GM18907 (cell line): ENCODE results near the gene TRAF4.
"Not testable (repeated sequence)": the region's sequence is repeated elsewhere in the genome, so short reads cannot be mapped to it uniquely, and the experiment has no call there.

ENCODE experiments used
- ATAC-seq: cut with Tn5 transposase; IDR thresholded peaks from one replicate; pipeline ENCODE4 v1.9.1; 2021; ENCODE audit warnings: mild to moderate bottlenecking, moderate library complexity; ENCODE audit not compliant: unreplicated experiment

TRAF4 gene

DNA sequence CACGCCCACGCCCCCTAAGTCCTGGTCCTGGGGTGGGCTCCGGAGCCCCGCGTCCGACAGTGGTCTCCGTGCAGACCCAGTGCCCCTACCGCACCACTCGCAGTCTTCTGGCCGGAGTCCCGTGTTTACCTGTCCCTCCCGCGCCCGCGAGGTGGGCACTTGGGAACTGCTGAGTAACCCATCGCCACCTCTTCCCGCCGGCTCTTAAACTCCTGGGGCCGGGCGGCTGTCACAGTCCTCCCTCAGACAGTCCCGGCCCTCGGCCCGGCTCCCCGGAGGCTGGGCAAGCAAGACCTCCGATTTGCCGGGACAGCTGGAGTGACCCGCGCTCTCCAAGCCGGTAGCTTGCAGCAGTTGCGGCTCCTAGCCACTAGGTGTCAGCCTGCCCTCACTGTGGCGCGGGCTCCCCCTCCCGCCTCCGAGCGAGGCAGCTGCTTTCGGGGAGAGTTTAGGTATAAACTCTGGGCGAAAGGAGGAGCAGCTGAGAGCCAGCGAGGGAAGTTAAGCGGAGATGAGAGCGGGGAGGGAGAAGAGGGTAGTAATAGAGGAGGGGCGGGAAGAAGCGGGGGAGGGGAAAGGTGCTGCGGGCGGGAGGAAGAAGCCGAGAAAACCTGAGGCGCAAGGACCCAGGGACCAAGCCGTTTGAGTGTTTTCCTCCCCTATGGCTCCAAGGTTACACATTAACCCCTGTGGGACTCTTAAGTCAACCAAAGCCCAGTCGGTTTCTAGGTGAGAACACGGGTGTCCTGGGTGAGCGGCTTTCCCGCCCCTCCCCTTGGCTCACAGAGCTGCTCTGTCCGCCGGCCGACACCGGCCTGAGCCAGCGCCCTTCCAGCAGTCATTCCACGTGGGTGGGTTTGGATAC lies 17.0 kb upstream of the TRAF4 start:
- ATAC-seq, result peak; percentile 46

DNA sequence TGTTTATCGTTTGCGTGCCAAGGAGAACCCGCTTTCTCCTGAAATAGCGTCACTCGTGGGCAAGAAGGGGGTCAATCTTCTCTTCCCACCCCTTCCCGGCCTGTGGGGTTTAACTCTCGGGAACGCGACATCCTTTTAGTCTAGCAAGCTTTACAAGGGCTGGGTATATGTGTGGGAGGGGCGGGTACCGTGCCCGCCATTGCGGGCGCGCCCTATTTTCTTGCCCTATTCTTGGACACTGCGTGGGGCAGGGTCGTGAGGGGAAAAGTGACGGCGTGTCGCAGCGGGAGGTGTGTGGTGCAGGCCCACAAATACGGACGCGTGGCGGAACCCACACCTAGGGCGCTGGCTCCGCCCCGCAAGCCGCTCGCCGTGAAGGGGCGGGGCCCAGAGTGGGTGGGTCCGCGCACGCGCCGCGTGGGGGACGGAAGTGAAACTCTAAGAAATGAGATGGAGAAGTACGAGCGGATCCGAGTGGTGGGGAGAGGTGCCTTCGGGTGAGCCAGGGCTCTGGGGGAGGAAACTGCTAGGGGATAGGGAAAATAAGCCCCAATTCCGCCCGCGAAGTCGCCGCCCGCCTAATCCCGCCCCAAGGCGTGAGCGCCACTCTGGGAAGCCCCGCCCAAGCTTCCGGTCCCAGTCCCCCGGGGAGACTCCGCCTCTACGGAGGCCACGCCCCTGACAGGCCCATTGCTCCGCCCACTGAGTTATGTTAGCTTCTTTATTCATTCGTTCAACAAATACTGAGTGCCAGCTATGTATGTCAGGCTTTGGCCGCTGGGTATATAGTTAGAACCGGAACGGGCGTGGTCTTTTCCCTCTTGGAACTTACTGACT lies 15.2 kb upstream of the TRAF4 start, which contains the start of gene NEK8:
TSS of gene NEK8 (plus strand) at position 425 of the 837 bp plus-strand sequence. CDS start at position 451, 26 bp downstream.
- ATAC-seq, result peak; percentile 39

DNA sequence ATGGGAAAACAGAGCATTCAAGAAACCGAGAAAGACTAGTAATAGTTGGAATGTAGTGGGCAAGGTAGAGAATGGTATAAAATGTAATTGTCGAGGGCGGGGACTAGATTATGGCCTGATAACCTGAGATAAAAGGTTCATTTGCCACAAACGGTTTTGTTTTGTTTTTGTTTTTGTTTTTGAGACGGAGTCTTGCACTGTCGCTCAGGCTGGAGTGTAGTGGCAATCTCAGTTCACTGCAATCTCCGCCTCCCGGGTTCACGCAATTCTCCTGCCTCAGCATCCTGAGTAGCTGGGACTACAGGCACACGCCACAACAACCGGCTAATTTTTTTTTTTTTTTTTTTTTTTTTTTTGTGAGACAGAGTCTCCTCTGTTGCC lies 13.9 kb upstream of the TRAF4 start:
- ATAC-seq, result no peak

DNA sequence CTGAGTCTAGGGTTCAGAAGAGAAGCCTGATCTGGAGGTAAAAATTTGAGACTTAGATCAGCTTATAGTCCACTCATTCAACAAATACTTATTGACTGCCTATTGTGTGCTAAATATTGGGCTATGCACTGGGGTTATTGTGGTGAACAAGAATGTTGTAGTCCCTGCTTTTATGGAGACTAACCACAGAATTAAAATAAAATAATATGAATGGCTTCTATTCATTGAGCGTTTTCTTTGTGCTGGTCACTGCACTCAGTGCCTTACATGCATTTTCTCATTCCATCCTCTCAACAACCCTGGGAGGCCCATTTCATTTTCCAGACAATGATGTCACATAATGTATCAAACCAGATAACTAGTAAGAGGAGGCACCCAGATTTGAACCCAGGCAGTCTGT lies 10.5 kb upstream of the TRAF4 start:
- ATAC-seq, result no peak

DNA sequence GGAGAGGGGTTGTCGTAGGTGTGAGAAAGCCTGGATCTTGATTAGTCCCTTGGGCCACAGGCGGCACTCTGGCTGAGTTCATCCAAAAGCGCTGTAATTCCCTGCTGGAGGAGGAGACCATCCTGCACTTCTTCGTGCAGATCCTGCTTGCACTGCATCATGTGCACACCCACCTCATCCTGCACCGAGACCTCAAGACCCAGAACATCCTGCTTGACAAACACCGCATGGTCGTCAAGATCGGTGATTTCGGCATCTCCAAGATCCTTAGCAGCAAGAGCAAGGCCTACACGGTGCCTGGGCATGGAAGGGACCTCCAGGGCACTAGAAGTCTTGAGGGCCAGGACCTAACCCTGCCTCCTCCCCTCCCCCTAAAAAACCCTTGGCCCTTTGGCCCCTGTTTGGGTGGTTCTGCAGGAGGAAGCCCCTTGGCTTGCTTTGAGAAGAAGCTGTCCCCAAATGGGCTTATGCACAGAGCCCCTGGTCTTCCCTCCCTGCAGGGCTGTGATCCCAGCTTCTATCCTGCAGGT lies 9.0 kb upstream of the TRAF4 start:
- no peak for ATAC-seq

DNA sequence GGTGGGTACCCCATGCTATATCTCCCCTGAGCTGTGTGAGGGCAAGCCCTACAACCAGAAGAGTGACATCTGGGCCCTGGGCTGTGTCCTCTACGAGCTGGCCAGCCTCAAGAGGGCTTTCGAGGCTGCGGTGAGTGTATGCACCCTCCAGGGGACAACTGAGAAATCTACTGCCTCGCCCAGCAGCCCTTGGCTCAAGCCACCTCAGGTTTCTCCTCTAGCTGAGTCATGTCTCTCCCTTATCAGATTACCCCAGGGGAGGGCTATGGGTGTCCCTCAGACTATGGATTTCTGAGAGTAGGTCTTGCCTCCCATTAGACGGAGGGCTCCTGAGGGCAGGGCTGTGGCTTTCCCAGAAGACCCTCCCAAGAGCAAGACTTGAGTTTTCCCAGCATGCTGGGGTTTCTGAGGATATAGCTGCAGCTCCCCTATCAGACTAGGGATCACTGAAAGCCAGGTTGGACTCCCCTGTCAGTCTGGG lies 8.5 kb upstream of the TRAF4 start:
- no peak for ATAC-seq

DNA sequence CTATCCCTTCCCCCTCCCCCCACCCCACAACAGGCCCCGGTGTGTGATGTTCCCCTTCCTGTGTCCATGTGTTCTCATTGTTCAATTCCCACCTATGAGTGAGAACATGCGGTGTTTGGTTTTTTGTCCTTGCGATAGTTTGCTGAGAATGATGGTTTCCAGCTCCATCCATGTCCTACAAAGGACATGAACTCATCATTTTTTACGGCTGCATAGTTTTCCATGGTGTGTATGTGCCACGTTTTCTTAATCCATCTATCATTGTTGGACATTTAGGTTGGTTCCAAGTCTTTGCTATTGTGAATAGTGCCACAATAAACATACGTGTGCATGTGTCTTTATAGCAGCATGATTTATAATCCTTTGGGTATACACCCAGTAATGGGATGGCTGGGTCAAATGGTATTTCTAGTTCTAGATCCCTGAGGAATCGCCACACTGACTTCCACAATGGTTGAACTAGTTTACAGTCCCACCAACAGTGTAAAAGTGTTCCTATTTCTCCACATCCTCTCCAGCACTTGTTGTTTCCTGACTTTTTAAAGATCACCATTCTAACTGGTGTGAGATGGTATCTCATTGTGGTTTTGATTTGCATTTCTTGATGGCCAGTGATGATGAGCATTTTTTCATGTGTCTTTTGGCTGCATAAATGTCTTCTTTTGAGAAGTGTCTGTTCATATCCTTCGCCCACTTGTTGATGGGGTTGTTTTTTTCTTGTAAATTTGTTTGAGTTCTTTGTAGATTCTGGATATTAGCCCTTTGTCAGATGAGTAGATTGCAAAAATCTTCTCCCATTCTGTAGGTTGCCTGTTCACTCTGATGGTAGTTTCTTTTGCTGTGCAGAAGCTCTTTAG lies 7.7 kb upstream of the TRAF4 start:
- not testable (repeated sequence) for ATAC-seq

DNA sequence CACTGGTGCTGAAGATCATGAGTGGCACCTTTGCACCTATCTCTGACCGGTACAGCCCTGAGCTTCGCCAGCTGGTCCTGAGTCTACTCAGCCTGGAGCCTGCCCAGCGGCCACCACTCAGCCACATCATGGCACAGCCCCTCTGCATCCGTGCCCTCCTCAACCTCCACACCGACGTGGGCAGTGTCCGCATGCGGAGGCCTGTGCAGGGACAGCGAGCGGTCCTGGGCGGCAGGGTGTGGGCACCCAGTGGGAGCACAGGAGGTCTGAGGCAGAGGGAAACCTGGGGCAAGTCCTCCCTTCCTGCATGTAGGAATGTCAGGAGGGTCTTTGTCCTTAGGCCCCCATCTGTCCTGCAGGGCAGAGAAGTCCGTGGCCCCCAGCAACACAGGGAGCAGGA lies 6.5 kb upstream of the TRAF4 start:
- no peak for ATAC-seq

DNA sequence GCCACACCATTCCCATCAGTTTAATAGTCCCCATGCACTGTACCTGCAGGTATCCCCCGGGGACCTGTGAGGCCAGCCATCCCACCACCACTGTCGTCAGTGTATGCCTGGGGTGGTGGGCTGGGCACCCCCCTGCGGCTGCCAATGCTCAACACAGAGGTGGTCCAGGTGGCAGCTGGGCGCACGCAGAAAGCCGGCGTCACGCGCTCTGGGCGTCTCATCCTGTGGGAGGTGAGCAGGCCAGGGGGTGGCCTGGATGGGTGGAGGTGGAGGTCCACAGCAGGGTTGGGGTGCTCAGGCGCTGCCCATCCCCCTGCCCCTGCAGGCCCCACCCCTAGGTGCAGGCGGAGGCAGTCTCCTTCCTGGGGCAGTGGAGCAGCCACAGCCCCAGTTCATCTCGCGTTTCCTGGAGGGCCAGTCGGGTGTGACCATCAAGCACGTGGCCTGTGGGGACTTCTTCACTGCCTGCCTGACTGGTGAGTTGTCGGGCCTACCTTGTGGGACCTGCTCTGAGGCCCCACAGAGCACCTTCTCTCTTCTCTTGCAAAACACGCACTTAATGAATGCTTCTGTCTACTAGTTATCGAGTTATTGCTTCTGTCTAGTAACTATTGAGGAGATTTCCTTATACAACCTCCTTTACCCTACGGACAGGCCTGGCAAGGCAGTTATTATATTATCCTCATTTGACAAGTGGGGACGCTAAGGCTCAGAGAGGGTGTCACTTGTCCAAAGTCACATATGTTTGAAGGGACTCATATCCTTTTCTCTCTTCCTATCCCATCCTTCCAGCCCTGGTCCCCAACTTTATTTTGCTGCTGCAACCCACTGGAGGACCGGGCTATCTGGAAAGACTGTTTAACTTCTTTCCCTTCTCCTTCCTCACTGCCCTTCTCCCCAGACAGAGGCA lies 5.8 kb upstream of the TRAF4 start:
- ATAC-seq, result peak; percentile 54

DNA sequence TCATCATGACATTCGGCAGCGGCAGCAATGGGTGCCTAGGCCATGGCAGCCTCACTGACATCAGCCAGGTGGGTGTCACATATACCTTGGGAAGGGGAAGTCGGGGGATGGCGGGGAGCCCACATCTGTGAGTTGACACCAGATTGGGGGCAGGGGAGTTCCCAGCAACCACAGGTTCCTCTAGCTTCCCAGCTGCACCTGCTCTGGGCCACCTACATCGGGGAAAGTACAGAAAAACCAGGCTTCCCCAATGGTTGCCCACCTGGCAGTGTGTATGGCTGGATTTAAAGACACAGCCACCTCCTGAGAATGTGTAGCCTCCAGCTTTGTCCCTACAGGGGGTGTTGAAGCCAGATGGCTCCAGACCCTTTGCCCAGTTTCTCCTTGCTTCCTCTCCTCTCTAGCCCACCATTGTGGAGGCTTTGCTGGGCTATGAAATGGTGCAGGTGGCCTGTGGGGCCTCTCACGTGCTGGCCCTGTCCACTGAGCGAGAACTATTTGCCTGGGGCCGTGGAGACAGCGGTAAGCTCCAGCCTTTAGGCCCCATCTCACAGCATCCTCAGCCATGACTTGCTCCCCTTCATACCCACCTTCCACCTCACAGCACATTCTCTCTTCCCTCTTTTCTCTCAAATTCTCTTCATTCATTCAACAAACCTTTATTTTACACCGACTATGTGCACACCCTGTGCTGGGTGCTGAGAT lies 5.0 kb upstream of the TRAF4 start:
- ATAC-seq, result peak; percentile 39

DNA sequence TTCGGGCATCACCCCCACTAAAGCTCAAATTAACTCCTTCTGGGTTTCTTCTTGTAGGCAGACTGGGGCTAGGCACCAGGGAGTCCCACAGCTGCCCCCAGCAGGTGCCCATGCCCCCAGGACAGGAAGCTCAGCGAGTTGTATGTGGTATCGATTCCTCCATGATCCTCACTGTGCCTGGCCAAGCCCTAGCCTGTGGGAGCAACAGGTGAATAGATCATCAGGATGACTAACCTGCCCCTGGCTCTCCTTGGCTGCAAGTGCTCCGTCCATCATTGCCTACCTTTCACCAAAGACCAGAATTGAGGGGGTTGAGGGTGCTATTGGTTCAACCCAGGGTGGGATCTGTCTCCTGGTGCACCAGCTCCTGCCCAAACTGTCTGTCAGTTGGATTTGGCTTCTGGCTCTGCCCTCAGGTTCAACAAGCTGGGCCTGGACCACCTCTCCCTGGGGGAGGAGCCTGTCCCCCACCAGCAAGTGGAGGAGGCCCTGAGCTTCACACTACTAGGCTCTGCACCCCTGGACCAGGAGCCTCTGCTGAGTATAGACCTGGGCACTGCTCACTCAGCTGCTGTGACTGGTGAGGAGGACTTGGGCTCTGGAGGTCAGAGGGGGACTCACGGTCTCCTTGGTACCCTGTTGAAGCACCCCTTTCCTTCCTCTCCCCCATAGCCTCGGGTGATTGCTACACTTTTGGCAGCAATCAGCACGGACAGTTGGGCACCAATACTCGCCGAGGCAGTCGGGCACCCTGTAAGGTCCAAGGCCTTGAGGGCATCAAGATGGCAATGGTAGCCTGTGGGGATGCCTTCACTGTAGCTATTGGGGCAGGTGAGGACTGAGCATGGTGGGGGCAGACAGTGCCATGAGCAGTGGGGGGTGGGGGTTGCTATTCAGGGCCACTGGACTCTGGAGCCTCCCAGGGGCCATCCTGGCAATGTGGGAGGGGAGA lies 3.1 kb upstream of the TRAF4 start:
- ATAC-seq, result no peak

DNA sequence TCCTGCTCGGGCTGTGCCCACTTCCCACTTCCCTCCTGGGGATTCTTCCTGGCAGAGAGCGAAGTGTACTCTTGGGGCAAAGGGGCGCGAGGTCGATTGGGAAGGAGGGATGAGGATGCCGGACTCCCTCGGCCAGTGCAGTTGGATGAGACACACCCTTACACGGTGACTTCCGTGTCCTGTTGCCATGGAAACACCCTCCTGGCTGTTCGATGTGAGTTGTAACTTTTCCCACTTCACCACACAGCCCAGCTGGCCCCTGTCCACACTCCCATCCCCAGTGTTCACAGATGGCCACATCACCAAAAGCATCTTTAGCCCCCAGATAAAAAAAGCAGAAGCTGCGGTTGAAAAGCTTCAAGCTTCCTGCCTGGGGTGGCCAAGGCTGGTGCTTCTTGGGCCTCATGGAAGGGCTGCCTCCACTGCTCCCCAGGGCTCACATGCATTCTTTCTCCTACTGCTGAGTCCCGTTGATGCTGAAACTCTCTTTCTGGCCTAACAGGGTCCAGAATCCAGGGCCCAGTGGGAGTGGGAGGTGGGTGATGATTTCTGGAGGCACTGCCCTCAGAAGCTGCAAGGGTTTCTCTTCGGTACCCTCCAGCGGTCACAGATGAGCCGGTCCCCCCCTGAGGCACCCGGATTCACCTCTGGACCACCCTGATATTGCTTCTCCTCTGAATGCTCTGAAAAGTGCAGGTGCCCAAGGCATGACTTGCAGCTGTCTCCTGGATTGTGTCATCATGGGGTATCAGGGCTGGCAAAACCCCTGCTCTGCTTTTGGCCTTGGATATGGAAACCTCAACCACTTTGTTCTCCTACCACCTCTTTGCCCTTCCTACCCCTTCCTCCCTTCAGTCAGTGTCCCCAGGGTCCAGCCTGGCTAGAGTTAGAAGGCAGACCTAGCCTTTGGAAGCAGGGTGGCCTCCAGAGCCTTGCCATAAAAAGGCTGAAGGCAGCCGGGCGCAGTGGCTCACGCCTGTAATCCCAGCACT lies 2.2 kb upstream of the TRAF4 start:
- peak; percentile 17 for ATAC-seq

DNA sequence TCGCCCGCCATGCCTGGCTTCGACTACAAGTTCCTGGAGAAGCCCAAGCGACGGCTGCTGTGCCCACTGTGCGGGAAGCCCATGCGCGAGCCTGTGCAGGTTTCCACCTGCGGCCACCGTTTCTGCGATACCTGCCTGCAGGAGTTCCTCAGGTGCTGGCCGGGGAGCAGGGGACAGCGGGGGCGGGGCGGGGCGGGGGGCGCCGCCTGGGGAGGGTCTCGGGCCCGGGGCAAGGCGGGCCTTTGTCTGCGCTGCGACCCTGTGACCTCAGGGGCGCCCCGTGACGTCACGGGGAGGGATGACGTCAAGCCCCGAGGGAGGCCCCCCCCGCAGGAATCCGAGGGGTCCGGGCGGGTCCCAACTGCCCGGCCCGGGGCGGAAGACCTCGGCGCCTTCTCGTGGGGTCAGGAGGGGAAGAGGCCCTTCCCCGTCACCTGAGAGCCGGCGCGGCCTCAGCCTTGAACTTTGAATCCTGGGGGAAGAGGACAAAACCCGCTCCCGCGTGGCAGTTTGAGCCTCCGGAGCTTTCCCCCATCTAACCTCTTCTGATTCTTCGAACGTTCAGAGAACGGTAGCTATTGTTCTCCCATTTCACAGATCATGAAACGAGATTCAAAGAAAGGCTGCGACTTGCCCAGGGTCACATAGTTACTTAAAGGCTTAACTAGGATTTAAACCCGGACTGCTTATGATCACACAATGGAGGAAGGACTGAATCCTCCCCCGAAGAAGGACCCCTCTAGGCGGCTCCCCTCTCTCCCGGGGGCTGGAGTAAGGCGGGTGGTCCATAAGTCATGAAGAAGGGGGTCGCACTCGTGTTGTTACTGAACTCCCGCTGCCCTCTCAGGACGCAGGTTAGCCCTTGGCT lies 527 bp downstream of the TRAF4 start:
- no peak for ATAC-seq

DNA sequence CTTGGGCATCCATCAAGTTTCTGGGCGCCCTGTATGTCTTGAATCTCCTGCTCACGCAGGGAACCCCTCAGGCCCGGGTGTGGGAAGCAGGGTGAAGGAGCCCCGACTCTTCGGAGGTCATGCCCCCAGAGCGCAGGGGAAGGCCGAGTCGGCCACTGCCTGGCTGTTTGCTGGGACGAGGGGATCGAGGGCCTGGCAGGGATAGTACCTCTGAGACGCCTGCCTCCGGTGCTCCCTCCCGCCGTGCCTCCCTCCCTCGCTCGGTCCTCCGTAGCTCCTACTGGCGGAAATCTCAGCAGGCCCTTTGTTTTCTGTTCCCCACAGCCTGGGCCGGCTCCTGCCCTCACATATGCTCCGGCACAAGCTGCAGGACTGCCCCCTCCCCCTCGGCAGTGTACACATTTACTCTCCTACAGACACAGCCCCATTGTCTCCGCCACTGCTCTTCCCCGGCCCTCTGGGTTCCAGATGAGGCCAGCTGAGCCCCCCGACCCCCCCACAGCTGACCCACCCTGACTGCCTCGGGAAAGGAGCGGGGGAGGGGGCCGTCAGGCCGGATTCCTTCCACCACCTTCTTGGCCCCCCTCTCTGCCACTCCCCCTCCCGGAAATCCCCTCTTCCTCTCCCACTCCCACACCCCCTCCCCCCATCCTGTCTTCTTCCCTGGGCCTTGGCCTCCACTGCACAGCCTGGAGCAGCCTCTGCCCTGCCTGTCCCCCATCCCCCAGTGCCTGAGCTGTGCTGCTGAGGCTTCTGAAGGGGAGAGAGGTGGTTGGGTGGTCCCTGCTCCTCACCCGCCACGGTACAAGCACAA lies 1.4 kb downstream of the TRAF4 start:
- ATAC-seq, result no peak
